SU-DHL-6 (cell line): Measurements from ENCODE around the gene FBXW8.

Experiments
- H2AFZ ChIP-seq: fragments of 200-600 bp; sonication (generic); 2 replicates; pipeline ENCODE4 v1.6.1; 2014; ENCODE audit warnings: low read depth, mild to moderate bottlenecking, moderate library complexity, mixed read lengths, antibody characterized with exemption, low read length; ENCODE audit not compliant: severe bottlenecking
- H3F3A ChIP-seq: fragments of 200-600 bp; shearing (Covaris generic); 2 replicates; pipeline ENCODE4 v1.6.0; 2016; ENCODE audit warnings: antibody characterized with exemption, mild to moderate bottlenecking; ENCODE audit not compliant: insufficient read depth
- H3K27ac ChIP-seq: fragments of 200-600 bp; sonication (generic); 2 replicates; pipeline ENCODE4 v1.5.1; 2016; ENCODE audit warnings: low read depth, mild to moderate bottlenecking, low read length, moderate library complexity, mixed read lengths
- H3K27me3 ChIP-seq: fragments of 200-600 bp; sonication (generic), shearing (Covaris generic); 2 replicates; pipeline ENCODE4 v1.6.0; 2014; ENCODE audit warnings: mild to moderate bottlenecking, low read length
- H3K36me3 ChIP-seq: fragments of 200-600 bp; sonication (generic); 2 replicates; pipeline ENCODE4 v1.6.1; 2014; ENCODE audit warnings: mild to moderate bottlenecking, low read length, mixed read lengths
- H3K4me2 ChIP-seq: fragments of 300-600, 200-600 bp; shearing (Covaris generic), sonication (generic); 2 replicates; pipeline ENCODE4 v1.6.0; 2014; ENCODE audit warnings: low read length, low read depth, mild to moderate bottlenecking; ENCODE audit not compliant: poor library complexity, severe bottlenecking
- H3K4me3 ChIP-seq: fragments of 200-600 bp; sonication (generic); 2 replicates; pipeline ENCODE4 v1.5.1; 2014; ENCODE audit warnings: antibody characterized with exemption, low read length, mild to moderate bottlenecking, mixed read lengths; ENCODE audit not compliant: insufficient read depth, poor library complexity, severe bottlenecking
- H3K79me2 ChIP-seq: fragments of 200-600 bp; sonication (generic); 2 replicates; pipeline ENCODE4 v1.6.1; 2014; ENCODE audit warnings: mild to moderate bottlenecking, low read length, moderate library complexity; ENCODE audit not compliant: insufficient read depth
- H3K9ac ChIP-seq: fragments of 200-600 bp; sonication (generic); 2 replicates; pipeline ENCODE4 v1.7.0; 2014; ENCODE audit warnings: mild to moderate bottlenecking, low read length
- H3K9me2 ChIP-seq: fragments of 200-600 bp; sonication (generic); replicated peaks from 2 replicates; pipeline ENCODE4 v1.6.1; 2014; ENCODE audit warnings: low read length; ENCODE audit not compliant: insufficient read depth
- H3K9me3 ChIP-seq: fragments of 200-600 bp; sonication (generic); 2 replicates; pipeline ENCODE4 v1.6.1; 2014; ENCODE audit warnings: low read length, mixed read lengths; ENCODE audit not compliant: insufficient read depth
- H4K20me1 ChIP-seq: fragments of 200-600 bp; sonication (generic); 2 replicates; pipeline ENCODE4 v1.6.1; 2014; ENCODE audit warnings: low read depth, mild to moderate bottlenecking, antibody characterized with exemption, low read length, moderate library complexity, mixed read lengths
- EZH2phosphoT487 ChIP-seq: fragments of 200-600 bp; sonication (generic), shearing (Covaris generic); conservative IDR thresholded peaks from 2 replicates; pipeline ENCODE4 v1.6.1; 2018; ENCODE audit warnings: mild to moderate bottlenecking, antibody characterized with exemption, low read length, moderate library complexity, mixed read lengths
- TF ChIP-seq, protein P1 (sequence below): fragments of 200-600 bp; sonication (generic); IDR thresholded peaks from one replicate; pipeline ENCODE4 v1.5.1; 2017; ENCODE audit warnings: antibody characterized with exemption, mild to moderate bottlenecking, low read length, moderate library complexity; ENCODE audit not compliant: insufficient read depth, poor library complexity, severe bottlenecking

Gene FBXW8

DNA sequence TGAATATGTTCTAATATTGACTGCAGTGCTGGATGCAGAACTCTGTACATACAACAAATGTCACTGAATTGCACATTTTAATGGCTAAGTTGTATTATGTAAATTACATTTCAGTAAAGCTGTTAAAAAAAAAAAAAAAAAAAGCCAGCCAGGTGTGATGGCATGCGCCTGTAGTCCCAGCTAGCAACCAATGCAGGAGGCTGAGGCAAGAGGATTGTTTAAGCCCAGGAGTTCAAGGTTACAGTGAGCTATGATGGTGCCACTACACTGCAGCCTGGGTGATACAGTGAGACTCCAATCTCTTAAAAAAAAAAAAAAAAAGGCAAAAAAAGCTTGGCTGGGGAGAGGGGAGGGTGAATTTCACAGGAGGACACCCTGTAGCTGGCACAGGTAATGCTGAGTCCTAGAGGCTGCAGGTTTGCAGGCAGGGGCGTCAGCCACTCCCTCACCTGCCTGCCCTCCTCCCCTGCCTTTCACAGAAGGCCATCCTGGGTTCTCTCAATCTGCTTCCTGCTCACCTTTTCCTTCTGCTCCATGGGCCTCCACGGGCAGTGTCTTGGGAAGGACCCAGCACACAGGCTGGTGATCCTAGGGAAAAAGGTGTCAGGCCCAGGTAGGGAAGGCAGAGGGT, 147.8 kb downstream of the FBXW8 start:
- TF ChIP-seq EZH2phosphoT487, result no peak
- TF ChIP-seq, protein P1, sequence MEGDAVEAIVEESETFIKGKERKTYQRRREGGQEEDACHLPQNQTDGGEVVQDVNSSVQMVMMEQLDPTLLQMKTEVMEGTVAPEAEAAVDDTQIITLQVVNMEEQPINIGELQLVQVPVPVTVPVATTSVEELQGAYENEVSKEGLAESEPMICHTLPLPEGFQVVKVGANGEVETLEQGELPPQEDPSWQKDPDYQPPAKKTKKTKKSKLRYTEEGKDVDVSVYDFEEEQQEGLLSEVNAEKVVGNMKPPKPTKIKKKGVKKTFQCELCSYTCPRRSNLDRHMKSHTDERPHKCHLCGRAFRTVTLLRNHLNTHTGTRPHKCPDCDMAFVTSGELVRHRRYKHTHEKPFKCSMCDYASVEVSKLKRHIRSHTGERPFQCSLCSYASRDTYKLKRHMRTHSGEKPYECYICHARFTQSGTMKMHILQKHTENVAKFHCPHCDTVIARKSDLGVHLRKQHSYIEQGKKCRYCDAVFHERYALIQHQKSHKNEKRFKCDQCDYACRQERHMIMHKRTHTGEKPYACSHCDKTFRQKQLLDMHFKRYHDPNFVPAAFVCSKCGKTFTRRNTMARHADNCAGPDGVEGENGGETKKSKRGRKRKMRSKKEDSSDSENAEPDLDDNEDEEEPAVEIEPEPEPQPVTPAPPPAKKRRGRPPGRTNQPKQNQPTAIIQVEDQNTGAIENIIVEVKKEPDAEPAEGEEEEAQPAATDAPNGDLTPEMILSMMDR, result no peak
- Histone ChIP-seq H3K9me2 (no peaks in the 10 kb centered on the region), H3K27me3 (no peaks in the 10 kb centered on the region), H3K36me3 (no peaks in the 10 kb centered on the region), H3F3A (no peaks in the 10 kb centered on the region), H3K9me3 (no peaks in the 10 kb centered on the region), H3K79me2 (no peaks in the 10 kb centered on the region), H3K27ac (no peak overlapping the region), H2AFZ (no peak overlapping the region), H3K9ac (no peak overlapping the region), H3K4me2 (no peak overlapping the region), H4K20me1 (no peaks in the 10 kb centered on the region), H3K4me3 (no peak overlapping the region)

DNA sequence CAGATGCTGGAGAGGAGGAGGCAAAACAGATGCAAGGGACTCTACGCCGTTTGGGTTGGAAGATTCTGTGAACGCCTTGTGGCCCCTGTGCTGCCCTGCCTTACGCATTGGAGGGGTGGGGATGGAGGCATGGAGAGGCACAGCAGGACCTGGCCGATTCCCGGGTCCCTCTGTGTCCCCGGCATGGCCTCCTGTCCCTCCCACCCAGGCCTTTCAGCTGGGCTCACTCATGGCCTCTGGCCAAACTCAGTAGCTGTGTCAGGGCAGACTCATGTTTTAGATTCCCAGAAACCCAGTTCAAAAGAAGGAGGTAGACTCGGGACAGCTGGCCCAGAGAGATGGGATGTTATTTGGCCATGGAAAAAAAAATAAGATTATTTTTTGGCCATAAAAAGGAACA, 148.4 kb downstream of the FBXW8 start:
- no peaks in the 10 kb centered on the region for H3K79me2 ChIP-seq
- H4K20me1 ChIP-seq, result no peaks in the 10 kb centered on the region
- H3F3A ChIP-seq, result no peaks in the 10 kb centered on the region
- H3K4me3 ChIP-seq, result no peak overlapping the region
- H3K36me3 ChIP-seq, result no peaks in the 10 kb centered on the region
- no peaks in the 10 kb centered on the region for H3K9me3 ChIP-seq
- TF ChIP-seq EZH2phosphoT487, result no peak
- TF ChIP-seq, protein P1, result no peak
- H3K4me2 ChIP-seq, result no peak overlapping the region
- H3K27ac ChIP-seq, result no peak overlapping the region
- no peaks in the 10 kb centered on the region for H3K27me3 ChIP-seq
- no peak overlapping the region for H3K9ac ChIP-seq
- no peaks in the 10 kb centered on the region for H3K9me2 ChIP-seq
- no peak overlapping the region for H2AFZ ChIP-seq

DNA sequence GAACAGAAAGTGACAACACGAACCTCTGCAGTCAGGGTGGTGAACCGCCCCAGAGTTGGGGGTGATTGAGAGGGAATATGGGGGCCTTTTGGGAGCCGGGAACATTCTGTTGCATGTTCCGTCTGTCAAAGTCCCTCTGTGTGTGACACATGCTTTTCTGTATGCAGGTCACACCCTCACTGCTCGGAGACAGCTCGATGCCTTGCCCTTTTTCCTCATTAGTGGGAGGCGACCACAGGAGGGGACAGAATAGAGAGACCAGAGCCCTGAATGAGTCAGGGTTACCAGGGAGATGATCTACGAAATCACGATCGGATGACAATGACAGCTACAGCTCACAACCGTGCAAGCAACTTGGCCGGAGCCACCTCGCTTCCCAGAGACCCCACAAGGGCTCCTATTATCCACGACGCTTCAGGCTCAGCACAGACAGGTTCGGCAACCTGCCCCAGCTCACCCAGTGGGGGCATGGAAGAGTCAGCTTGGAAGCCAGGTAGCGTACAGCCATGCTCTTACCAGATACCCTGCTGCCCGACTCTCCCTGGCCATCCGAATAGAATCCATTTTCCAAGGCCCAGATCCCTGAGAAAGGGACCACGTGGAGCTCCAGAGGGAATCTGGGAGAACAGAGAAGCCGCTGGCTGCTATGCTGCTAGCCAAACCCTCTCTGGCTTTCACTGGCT, 149.6 kb downstream of the FBXW8 start:
- Histone ChIP-seq H3K36me3 (no peaks in the 10 kb centered on the region), H2AFZ (no peak overlapping the region), H3K9ac (no peak overlapping the region), H3K27ac (no peak overlapping the region), H3K9me2 (no peaks in the 10 kb centered on the region), H3K27me3 (no peaks in the 10 kb centered on the region), H3K4me2 (no peak overlapping the region), H3K4me3 (no peak overlapping the region), H3F3A (no peaks in the 10 kb centered on the region), H3K9me3 (no peaks in the 10 kb centered on the region), H4K20me1 (no peaks in the 10 kb centered on the region), H3K79me2 (no peaks in the 10 kb centered on the region)
- TF ChIP-seq, protein P1, result no peak
- TF ChIP-seq EZH2phosphoT487, result no peak
